Glomerular visceral epithelial cell (primary cell): ENCODE results near the gene OR14A16.

ENCODE experiments used
- DNase-seq: peaks from one replicate; pipeline ENCODE4 v3.0.0-alpha.2; 2016; ENCODE audit errors: extremely low spot score

The OR14A16 gene

DNA sequence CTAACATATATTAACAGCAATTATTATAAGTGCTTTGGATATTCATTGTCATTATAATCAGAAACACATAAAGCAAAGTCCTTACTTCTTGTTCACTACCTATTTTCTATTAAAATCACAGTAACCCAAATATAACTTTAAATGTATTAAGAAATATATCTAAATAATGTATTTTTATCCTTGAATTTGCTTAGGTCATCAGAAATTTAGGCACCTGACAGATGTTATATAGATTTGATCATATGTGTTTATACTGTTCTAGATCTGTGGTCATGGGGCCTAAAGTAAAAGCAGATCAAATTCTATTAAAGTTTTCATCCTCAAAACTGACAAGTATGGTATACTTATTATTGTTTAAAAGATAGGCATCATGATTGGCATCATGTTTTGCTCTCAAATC lies 54.3 kb downstream of the OR14A16 start:
- no peak for DNase-seq
